Measurements from ENCODE around the gene ALKAL2.

ALKAL2 gene

GRCh38 chr2:269356-270030 is 18.4 kb downstream of the ALKAL2 start:
- no peak for DNase-seq

- DNase-seq: no peak
Observed at GRCh38 chr2:268323-268722, 19.6 kb downstream of the ALKAL2 start.

- DNase-seq: peak; percentile 97
Observed at GRCh38 chr2:264493-265468, 23.1 kb downstream of the ALKAL2 start, which contains the start of gene ACP1. ACP1 (plus strand) TSS chr2:264947; CDS start chr2:264965, 18 bp downstream.

- peak; percentile 26 for DNase-seq
Observed at GRCh38 chr2:263774-264492, 24.0 kb downstream of the ALKAL2 start, which contains the start of gene SH3YL1. SH3YL1 (minus strand) TSS chr2:264032; CDS start chr2:263984, 48 bp downstream.

GRCh38 chr2:263022-263738 is 24.7 kb downstream of the ALKAL2 start:
- DNase-seq: no peak

GRCh38 chr2:262117-262516 is 25.8 kb downstream of the ALKAL2 start:
- no peak for DNase-seq

- no peak for DNase-seq
Observed at GRCh38 chr2:260507-261161, 27.3 kb downstream of the ALKAL2 start.

- DNase-seq: no peak
Observed at GRCh38 chr2:259789-260331, 28.0 kb downstream of the ALKAL2 start.

GRCh38 chr2:258933-259332 is 29.0 kb downstream of the ALKAL2 start:
- DNase-seq: no peak

GRCh38 chr2:257842-258241 is 30.0 kb downstream of the ALKAL2 start:
- DNase-seq: no peak

- no peak for DNase-seq
Observed at GRCh38 chr2:257429-257828, 30.5 kb downstream of the ALKAL2 start.

- DNase-seq: no peak
Observed at GRCh38 chr2:256094-256493, 31.8 kb downstream of the ALKAL2 start.

GRCh38 chr2:255195-255594 is 32.7 kb downstream of the ALKAL2 start:
- no peak for DNase-seq

GRCh38 chr2:254241-254640 is 33.6 kb downstream of the ALKAL2 start:
- DNase-seq: no peak

- no peak for DNase-seq
Observed at GRCh38 chr2:253202-253638, 34.7 kb downstream of the ALKAL2 start.

- DNase-seq: no peak
Observed at GRCh38 chr2:252001-252602, 35.8 kb downstream of the ALKAL2 start.

- DNase-seq: no peak
Observed at GRCh38 chr2:249538-250042, 38.3 kb downstream of the ALKAL2 start.

GRCh38 chr2:248724-249123 is 39.2 kb downstream of the ALKAL2 start:
- DNase-seq: no peak

- no peak for DNase-seq
Observed at GRCh38 chr2:246489-247144, 41.3 kb downstream of the ALKAL2 start.

- no peak for DNase-seq
Observed at GRCh38 chr2:244547-244946, 43.3 kb downstream of the ALKAL2 start.

All from 8988T (cell line).